Measurements from ENCODE around the gene C9orf78.

Gene C9orf78

GRCh38 chr9:129779560-129780190 is 55.4 kb downstream of the C9orf78 start:
- Histone ChIP-seq H3K27me3 (ENCODE audit: control insufficient read depth, insufficient read depth, low read length) (no peaks in the 10 kb centered on the region), H3K27ac (ENCODE audit: low read depth, low read length) (no peak overlapping the region), H3K4me1 (ENCODE audit: control insufficient read depth, insufficient read depth, low read length) (peaks cover 14% of the 10 kb centered on the region; the same call in 1 of the 2 replicates), H3K9ac (ENCODE audit: low read length) (no peak overlapping the region), H3K9me3 (ENCODE audit: control insufficient read depth, insufficient read depth, low read depth, low read length) (no peaks in the 10 kb centered on the region), H3K4me3 (ENCODE audit: low read depth, low read length) (no peak overlapping the region), H3K36me3 (ENCODE audit: control insufficient read depth, insufficient read depth, low read length) (no peaks in the 10 kb centered on the region)

- Histone ChIP-seq H3K9ac (ENCODE audit: low read length) (no peak overlapping the region), H3K9me3 (ENCODE audit: control insufficient read depth, insufficient read depth, low read depth, low read length) (no peaks in the 10 kb centered on the region), H3K36me3 (ENCODE audit: control insufficient read depth, insufficient read depth, low read length) (no peaks in the 10 kb centered on the region), H3K27ac (ENCODE audit: low read depth, low read length) (no peak overlapping the region), H3K4me1 (ENCODE audit: control insufficient read depth, insufficient read depth, low read length) (peaks cover 14% of the 10 kb centered on the region; the same call in 1 of the 2 replicates), H3K27me3 (ENCODE audit: control insufficient read depth, insufficient read depth, low read length) (no peaks in the 10 kb centered on the region), H3K4me3 (ENCODE audit: low read depth, low read length) (no peak overlapping the region)
Measured at GRCh38 chr9:129778469-129778868, 56.6 kb downstream of the C9orf78 start.

DNA sequence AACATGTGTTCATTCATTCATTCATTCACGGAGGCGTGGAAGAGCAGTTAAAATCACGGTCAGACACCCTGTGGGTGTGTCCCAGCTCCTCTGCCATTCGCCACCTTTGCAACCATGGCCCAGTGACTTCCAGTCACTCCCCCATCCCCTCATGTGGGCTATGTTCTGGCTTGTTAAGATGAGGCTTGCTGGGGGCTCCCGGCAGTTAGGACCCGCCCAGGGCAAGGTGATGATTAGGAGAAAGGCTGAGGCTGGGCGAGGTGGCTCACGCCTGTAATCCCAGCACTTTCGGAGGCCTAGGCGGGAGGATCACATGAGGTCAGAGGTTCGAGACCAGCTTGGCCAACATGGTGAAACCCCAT is 57.3 kb downstream of the C9orf78 start:
- no peaks in the 10 kb centered on the region for H3K9me3 ChIP-seq (ENCODE audit: control insufficient read depth, insufficient read depth, low read depth, low read length)
- H3K27ac ChIP-seq (ENCODE audit: low read depth, low read length), result no peak overlapping the region
- H3K36me3 ChIP-seq (ENCODE audit: control insufficient read depth, insufficient read depth, low read length), result no peaks in the 10 kb centered on the region
- H3K4me1 ChIP-seq (ENCODE audit: control insufficient read depth, insufficient read depth, low read length), result peaks cover 14% of the 10 kb centered on the region; the same call in 1 of the 2 replicates
- no peaks in the 10 kb centered on the region for H3K27me3 ChIP-seq (ENCODE audit: control insufficient read depth, insufficient read depth, low read length)
- no peak overlapping the region for H3K4me3 ChIP-seq (ENCODE audit: low read depth, low read length)
- H3K9ac ChIP-seq (ENCODE audit: low read length), result no peak overlapping the region
